Liver (tissue), 5 donors: ENCODE results near the gene NIF3L1. TPM values are rescaled to one million over a fixed set of nuclear protein-coding genes. Genes with fewer than 3 reads are reported as not detected.

Source experiments
- polyA plus RNA-seq, 2 donors: library from polyadenylated mRNA; stranded (reverse) in 1 of 2; unstranded in 1 of 2; fragments of 200-250 nt in 1 of 2; fragments of >200 nt in 1 of 2; fragmentation: Nextera tagmentation in 1 of 2; extraction: Ambion mirVana in 1 of 2; gene quantifications; one replicate each; pipeline versions ENCODE4 v1.2.1 to v1.2.3, GENCODE V29; 2013 to 2015
- small RNA-seq: library from RNA; depleted of rRNA; stranded (forward); fragments of <200 nt; gene quantifications from one replicate; pipeline ENCODE3, GENCODE V24; 2014
- total RNA-seq, 2 donors: library from RNA; depleted of rRNA; stranded (reverse); fragments of >200 nt; gene quantifications; one replicate each; pipeline ENCODE4 v1.2.3, GENCODE V29; 2014
- donor health status: healthy.
- donor health status: healthy.
- donor health status: healthy.

The NIF3L1 gene
- total and polyA plus RNA-seq, 4 donors: 13.2 to 20.7 (median 16.5) TPM

Small RNAs within 50 kb of the gene (small RNA-seq; reads per million reads assigned to genes)
- not detected for gene RF00019
- gene RNA5SP115: not detected
- gene RNU6-312P: not detected
- not detected for gene RNU6-762P

Other genes starting within 250 kb of the NIF3L1 start
- gene BZW1, start 77.5 kb upstream of the NIF3L1 start, total RNA-seq: 100 to 1,000 TPM; 169 to 189 TPM
- gene BZW1, start 77.5 kb upstream of the NIF3L1 start, polyA plus RNA-seq: 100 to 1,000 TPM in 1 of 2 donors, 10 to 100 TPM in 1; 63.0 to 154 TPM
- 10 to 100 TPM; 69.9 to 86.3 TPM for gene CLK1, start 24.7 kb upstream of the NIF3L1 start, total RNA-seq
- 10 to 100 TPM; 21.2 to 53.7 TPM for gene CLK1, start 24.7 kb upstream of the NIF3L1 start, polyA plus RNA-seq
- gene PPIL3, start 294 bp upstream of the NIF3L1 start, total RNA-seq: 10 to 100 TPM; 30.7 to 35.4 TPM
- gene PPIL3, start 294 bp upstream of the NIF3L1 start, polyA plus RNA-seq: 1 to 10 TPM; 8.6 to 9.1 TPM
- gene ORC2, start 74.3 kb downstream of the NIF3L1 start, total RNA-seq: 10 to 100 TPM; 12.5 to 13.2 TPM
- gene ORC2, start 74.3 kb downstream of the NIF3L1 start, polyA plus RNA-seq: 10 to 100 TPM in 1 of 2 donors, 1 to 10 TPM in 1; 2.0 to 10.7 TPM
- 10 to 100 TPM in 1 of 2 donors, 1 to 10 TPM in 1; 7.7 to 15.4 TPM for gene HYCC2, start 182.3 kb downstream of the NIF3L1 start, total RNA-seq
- gene HYCC2, start 182.3 kb downstream of the NIF3L1 start, polyA plus RNA-seq: 1 to 10 TPM; 1.5 to 3.9 TPM
- gene NDUFB3, start 182.6 kb downstream of the NIF3L1 start, total RNA-seq: 10 to 100 TPM; 34.2 to 58.4 TPM
- gene NDUFB3, start 182.6 kb downstream of the NIF3L1 start, polyA plus RNA-seq: 100 to 1,000 TPM in 1 of 2 donors, 10 to 100 TPM in 1; 48.1 to 177 TPM
- 100 to 1,000 TPM in 1 of 2 donors, 10 to 100 TPM in 1; 34.0 to 169 TPM for gene CFLAR, start 226.8 kb downstream of the NIF3L1 start, total RNA-seq
- gene CFLAR, start 226.8 kb downstream of the NIF3L1 start, polyA plus RNA-seq: 10 to 100 TPM; 24.4 to 56.9 TPM